Right lobe of liver (tissue), 6 donors: ENCODE measurements around the gene ARF1. TPM values are rescaled to one million over a fixed set of nuclear protein-coding genes. Genes with fewer than 3 reads are reported as not detected.

Experiments
- ATAC-seq, 4 donors: fragments of 200-7000 bp; cut with Tn5 transposase; one replicate each; pipeline ENCODE4 v1.9.1; 2020; ENCODE audit warnings: mild to moderate bottlenecking in 4 of 4, moderate library complexity in 4 of 4
- DNase-seq, 3 donors: peaks; one replicate each; pipeline ENCODE4 v3.0.0-alpha.2; 2020
- H3K27ac ChIP-seq, 3 donors: fragments of 200-600 bp; one replicate each; pipeline ENCODE4 v1.8.0; 2022
- H3K27me3 ChIP-seq, 2 donors: fragments of 200-600 bp; one replicate each; pipeline ENCODE4 v1.8.0; 2022
- H3K36me3 ChIP-seq, 4 donors: fragments of 200-600 bp; sonication (generic) in 1 of 4; one replicate each; pipeline versions ENCODE4 v1.5.1 to v1.8.0; 2017 to 2022; ENCODE audit warnings: control low read depth in 1 of 4
- H3K4me1 ChIP-seq, 4 donors: fragments of 200-600 bp; sonication (generic) in 1 of 4; one replicate each; pipeline versions ENCODE4 v1.5.1 to v1.8.0; 2017 to 2022; ENCODE audit warnings: control low read depth in 1 of 4
- H3K4me3 ChIP-seq, 3 donors: fragments of 200-600 bp; one replicate each; pipeline ENCODE4 v1.8.0; 2022
- H3K9me3 ChIP-seq, 4 donors: fragments of 200-600 bp; sonication (generic) in 1 of 4; one replicate each; pipeline versions ENCODE4 v1.5.1 to v1.8.0; 2017 to 2022; ENCODE audit warnings: control low read depth in 1 of 4
- CTCF ChIP-seq, 4 donors: fragments of 200-600 bp in 3 of 4; fragments of 450-650 bp in 1 of 4; IDR thresholded peaks; one replicate each; pipeline versions ENCODE4 v1.5.1 to v1.8.0; 2016 to 2022; ENCODE audit warnings: antibody characterized with exemption in 4 of 4, mild to moderate bottlenecking in 2 of 4
- POLR2A ChIP-seq: fragments of 450-650 bp; IDR thresholded peaks from one replicate; pipeline ENCODE4 v1.6.1; 2017; ENCODE audit warnings: antibody characterized with exemption, mild to moderate bottlenecking
- WGBS: methylation state at CpG from one replicate; pipeline ENCODE4 v1.1.6; 2018; ENCODE audit warnings: low coverage, low lambda C conversion rate; ENCODE audit not compliant: insufficient coverage; ENCODE audit errors: missing lambda C conversion rate; 5-methylcytosine and 5-hydroxymethylcytosine counted together
- intact Hi-C, 2 donors: fragments of 100-400 bp; cut with DNase I; formaldehyde crosslinking; loops; one replicate each; pipeline versions ENCODE4 v1.11.2 to v1.14.1; 2022
- total RNA-seq, 6 experiments: library from RNA; depleted of rRNA in 2 of 6; stranded (reverse); fragments of >200 nt in 2 of 6; fragmentation: NEBNext Ultra II Directional in 3 of 6; extraction: Animal tissue kit (Norgen Biotek cat#: 25700) in 3 of 6; gene quantifications; one replicate each; pipeline versions ENCODE4 v1.1.0 to v1.2.4, GENCODE V29; 2016 to 2023
- donor health status: DM: no; HTN: yes; CAD: no.
- donor health status: DM: no; HTN: no; CAD: no.
- donor health status: DM: no; HTN: no; CAD: no.
- donor health status: DM: no; HTN: yes; CAD: no.
- donor health status: DM: no; HTN: yes; CAD: no.

Gene ARF1
- total RNA-seq, 6 experiments from 2014 or later = 143 to 261 (median 193) TPM

- Histone ChIP-seq H3K4me1 (no peaks in the 10 kb centered on the region), H3K27ac (no peak overlapping the region), H3K27me3 (peaks cover 0 to 25% of the 10 kb centered on the region in 2 donors), H3K9me3 (no peaks in the 10 kb centered on the region), H3K36me3 (no peaks in the 10 kb centered on the region), H3K4me3 (no peak overlapping the region)
- DNase-seq (no peak), ATAC-seq (no peak)
- intact Hi-C loops = no loop called here
- TF ChIP-seq CTCF (IDR thresholded peaks at IDR 0.05) = no peak
- no peak for TF ChIP-seq POLR2A
- 70% methylated on average over 3 of the region's 4 CpGs for WGBS
Observed at GRCh38 chr1:228062812-228063211, 19.7 kb upstream of the ARF1 start.

GRCh38 chr1:228063251-228064191, 19.0 kb upstream of the ARF1 start:
- Histone ChIP-seq H3K4me1 (no peaks in the 10 kb centered on the region), H3K27ac (no peak overlapping the region), H3K36me3 (no peaks in the 10 kb centered on the region), H3K9me3 (no peaks in the 10 kb centered on the region), H3K4me3 (no peak overlapping the region), H3K27me3 (peaks cover 0 to 23% of the 10 kb centered on the region in 2 donors)
- DNase-seq = peak in 1 of 3 donors; percentile 35
- no peak for TF ChIP-seq POLR2A
- no peak for TF ChIP-seq CTCF (IDR thresholded peaks at IDR 0.05)
- intact Hi-C loops = no loop called here
- WGBS = no CpG with 5 or more reads among the region's 15 CpGs
- ATAC-seq = no peak

- H3K4me3 ChIP-seq = no peak overlapping the region
- no peaks in the 10 kb centered on the region for H3K36me3 ChIP-seq
- TF ChIP-seq POLR2A (no peak), CTCF (IDR thresholded peaks at IDR 0.05) (no peak)
- peaks cover 0 to 20% of the 10 kb centered on the region in 2 donors for H3K27me3 ChIP-seq
- H3K9me3 ChIP-seq = no peaks in the 10 kb centered on the region
- H3K4me1 ChIP-seq = no peaks in the 10 kb centered on the region
- 40% methylated on average over 1 of the region's 8 CpGs for WGBS
- intact Hi-C loops = no loop called here
- no peak overlapping the region for H3K27ac ChIP-seq
- ATAC-seq (no peak), DNase-seq (peak in 1 of 3 donors; percentile 31)
Observed at GRCh38 chr1:228064296-228064695, 18.2 kb upstream of the ARF1 start.

- 54% methylated on average over 3 of the region's 15 CpGs for WGBS
- Histone ChIP-seq H3K27ac (no peak overlapping the region), H3K36me3 (no peaks in the 10 kb centered on the region), H3K4me3 (no peak overlapping the region), H3K27me3 (peaks cover 0 to 17% of the 10 kb centered on the region in 2 donors), H3K9me3 (no peaks in the 10 kb centered on the region), H3K4me1 (no peaks in the 10 kb centered on the region)
- ATAC-seq = no peak
- intact Hi-C loops = no loop called here
- no peak for TF ChIP-seq CTCF (IDR thresholded peaks at IDR 0.05)
- no peak for TF ChIP-seq POLR2A
- no peak for DNase-seq
Observed at GRCh38 chr1:228064741-228065542, 17.6 kb upstream of the ARF1 start.
